ENCODE measurements around the gene HMCN2. TPM values are rescaled to one million over a fixed set of nuclear protein-coding genes. Genes with fewer than 3 reads are reported as not detected.

Gene HMCN2
- polyA plus RNA-seq, 1 experiment = under 0.01 TPM

- no peaks in the 10 kb centered on the region; the same call in 1 of the 2 replicates for H3K9me3 ChIP-seq (ENCODE audit: control insufficient read depth, insufficient read depth, low read length)
- no peak overlapping the region for H3K4me3 ChIP-seq (ENCODE audit: low read depth, low read length)
- TF ChIP-seq CTCF (IDR thresholded peaks at IDR 0.05; ENCODE audit: low read depth, low read length) = no peak
- H3K27me3 ChIP-seq (ENCODE audit: control insufficient read depth, insufficient read depth, low read length) = no peaks in the 10 kb centered on the region
- ChIA-PET CTCF (interaction anchor here (1.3 to 1.8 kb wide), 2 partner anchors 10 to 232 kb away, joined by 3 to 4 read pairs; no protein-coding TSS in a partner anchor), POLR2A (no interaction called here)
- no peak for DNase-seq (ENCODE audit: low read depth, low spot score)
- no peak overlapping the region for H3K27ac ChIP-seq (ENCODE audit: low read depth, low read length)
Observed at GRCh38 chr9:130450344-130451003, 184.9 kb downstream of the HMCN2 start.

GRCh38 chr9:130451004-130451390 lies 185.4 kb downstream of the HMCN2 start:
- Histone ChIP-seq H3K9me3 (ENCODE audit: control insufficient read depth, insufficient read depth, low read length) (no peaks in the 10 kb centered on the region; the same call in 1 of the 2 replicates), H3K4me3 (ENCODE audit: low read depth, low read length) (no peak overlapping the region), H3K27ac (ENCODE audit: low read depth, low read length) (no peak overlapping the region), H3K27me3 (ENCODE audit: control insufficient read depth, insufficient read depth, low read length) (no peaks in the 10 kb centered on the region)
- no peak for DNase-seq (ENCODE audit: low read depth, low spot score)
- ChIA-PET POLR2A (no interaction called here), CTCF (interaction anchor here (1.3 kb wide), 1 partner anchor 232 kb away, joined by 3 read pairs; no protein-coding TSS in a partner anchor)
- TF ChIP-seq CTCF (IDR thresholded peaks at IDR 0.05; ENCODE audit: low read depth, low read length) = no peak

- CTCF ChIA-PET = interaction anchor here (1.0 to 1.8 kb wide), 2 partner anchors 9 to 231 kb away, joined by 4 to 5 read pairs; no protein-coding TSS in a partner anchor
- POLR2A ChIA-PET = no interaction called here
Observed at GRCh38 chr9:130451509-130452388, 186.2 kb downstream of the HMCN2 start.

GRCh38 chr9:130452835-130453234 lies 187.3 kb downstream of the HMCN2 start:
- no peak overlapping the region for H3K4me3 ChIP-seq (ENCODE audit: low read depth, low read length)
- DNase-seq (ENCODE audit: low read depth, low spot score) = no peak
- no peak for TF ChIP-seq CTCF (IDR thresholded peaks at IDR 0.05; ENCODE audit: low read depth, low read length)
- no peak overlapping the region for H3K27ac ChIP-seq (ENCODE audit: low read depth, low read length)
- H3K27me3 ChIP-seq (ENCODE audit: control insufficient read depth, insufficient read depth, low read length) = no peaks in the 10 kb centered on the region
- ChIA-PET POLR2A (no interaction called here), CTCF (interaction anchor here (1.0 to 1.8 kb wide), 3 partner anchors 8 to 231 kb away, joined by 3 to 5 read pairs (median 4); no protein-coding TSS in a partner anchor)
- no peaks in the 10 kb centered on the region; the same call in 1 of the 2 replicates for H3K9me3 ChIP-seq (ENCODE audit: control insufficient read depth, insufficient read depth, low read length)

More at GRCh38 chr9:130451509-130452388, 186.2 kb downstream of the HMCN2 start:
- peak; percentile 65 for TF ChIP-seq CTCF (IDR thresholded peaks at IDR 0.05; ENCODE audit: low read depth, low read length)
- no peaks in the 10 kb centered on the region; the same call in 1 of the 2 replicates for H3K9me3 ChIP-seq (ENCODE audit: control insufficient read depth, insufficient read depth, low read length)
- H3K27ac ChIP-seq (ENCODE audit: low read depth, low read length) = peak overlapping the region; percentile 31
- no peak overlapping the region for H3K4me3 ChIP-seq (ENCODE audit: low read depth, low read length)
- DNase-seq (ENCODE audit: low read depth, low spot score) = peak; percentile 89
- H3K27me3 ChIP-seq (ENCODE audit: control insufficient read depth, insufficient read depth, low read length) = no peaks in the 10 kb centered on the region

All from AG04450 (cell line).